Panc1 (cell line): Measurements from ENCODE around the gene LENG8. TPM values are rescaled to one million over a fixed set of nuclear protein-coding genes. Genes with fewer than 3 reads are reported as not detected.

Experiments used
- ATAC-seq: fragments of 200-7000 bp; cut with Tn5 transposase; 2 replicates; pipeline ENCODE4 v1.9.1; 2020; ENCODE audit warnings: mild to moderate bottlenecking, moderate library complexity
- BruUV-seq: library from RNA; stranded (reverse); fragments of 400-500 nt; replicated peaks from 2 replicates; lab custom pipeline; 2021; lab: Mats Ljungman, UMichigan
- CTCF ChIA-PET: fragments of 300-600 bp; sonication (Branson Sonifier 250); formaldehyde crosslinking; loops from one replicate; lab custom pipeline; 2022; ENCODE audit warnings: antibody characterized with exemption; lab: Charles Lee
- POLR2A ChIA-PET: fragments of 300-600 bp; sonication (Branson Sonifier 250); formaldehyde crosslinking; loops from one replicate; lab custom pipeline; 2022; ENCODE audit warnings: antibody characterized with exemption; lab: Charles Lee
- DNase-seq: peaks from one replicate; pipeline ENCODE4 v3.0.0-alpha.2; 2010; ENCODE audit warnings: low read depth, low spot score
- H3K27ac ChIP-seq: 2 replicates; pipeline ENCODE4 v1.5.1; 2011; ENCODE audit warnings: mild to moderate bottlenecking, low read length, inconsistent platforms
- H3K27me3 ChIP-seq: fragments of 200-500 bp; sonication (Bioruptor generic); 2 replicates; pipeline ENCODE4 v1.6.0; 2014; ENCODE audit warnings: low read length, inconsistent platforms; ENCODE audit not compliant: control insufficient read depth, insufficient read depth
- H3K36me3 ChIP-seq: fragments of 200-500 bp; sonication (Bioruptor generic); 2 replicates; pipeline ENCODE4 v1.5.1; 2014; ENCODE audit warnings: inconsistent platforms, mild to moderate bottlenecking, low read length, moderate library complexity; ENCODE audit not compliant: control insufficient read depth, insufficient read depth
- H3K4me1 ChIP-seq: 2 replicates; pipeline ENCODE4 v1.5.1; 2011; ENCODE audit warnings: inconsistent platforms, mild to moderate bottlenecking, low read length, moderate library complexity; ENCODE audit not compliant: control insufficient read depth, insufficient read depth
- H3K4me3 ChIP-seq, 2 experiments: 2 replicates each; pipeline ENCODE4 v1.5.1; 2011 to 2012; ENCODE audit warnings: low read depth in 2 of 2, low read length in 2 of 2, mild to moderate bottlenecking in 2 of 2, inconsistent platforms in 1 of 2, moderate library complexity in 1 of 2
- H3K9me3 ChIP-seq: fragments of 200-500 bp; sonication (Bioruptor generic); 2 replicates; pipeline ENCODE4 v1.5.1; 2014; ENCODE audit warnings: low read depth, mild to moderate bottlenecking, inconsistent platforms, low read length, moderate library complexity; ENCODE audit not compliant: control insufficient read depth, insufficient read depth
- CTCF ChIP-seq: fragments of 450-650 bp; IDR thresholded peaks from 2 replicates; pipeline ENCODE4 v1.5.1; 2017; ENCODE audit warnings: mild to moderate bottlenecking
- POLR2AphosphoS5 ChIP-seq: IDR thresholded peaks from 2 replicates; pipeline ENCODE4 v1.6.1; 2012; ENCODE audit warnings: mild to moderate bottlenecking, low read depth, low read length, moderate library complexity
- SIN3A ChIP-seq: IDR thresholded peaks from 2 replicates; pipeline ENCODE4 v1.6.1; 2012; ENCODE audit warnings: low read depth, mild to moderate bottlenecking, low read length, moderate library complexity, borderline replicate concordance; ENCODE audit not compliant: insufficient read depth
- TCF7L2 ChIP-seq: IDR thresholded peaks from 2 replicates; pipeline ENCODE4 v1.6.1; 2011; ENCODE audit warnings: mild to moderate bottlenecking, low read depth, low read length, inconsistent platforms
- in situ Hi-C: cut with HindIII; loops from 2 replicates; pipeline ENCODE4 v1.10.0; 2016; ENCODE audit warnings: low sequenced_read_pairs, low pct_unique_long_range_greater_than_20kb
- intact Hi-C: fragments of 100-400 bp; cut with micrococcal nuclease; formaldehyde crosslinking; loops from one replicate; pipeline ENCODE4 v1.10.0; 2022; ENCODE audit not compliant: unreplicated experiment
- total RNA-seq: library from RNA; stranded (reverse); gene quantifications from one replicate; pipeline ENCODE4 v1.2.1, GENCODE V29; 2021; ENCODE audit not compliant: unreplicated experiment
- TF ChIP-seq, protein P1 (sequence below), 2 experiments: IDR thresholded peaks; 2 replicates each; pipeline ENCODE4 v1.6.1; 2011 to 2012; ENCODE audit warnings: low read depth in 2 of 2, control low read depth in 1 of 2, low read length in 1 of 2, mild to moderate bottlenecking in 1 of 2, moderate library complexity in 1 of 2; ENCODE audit not compliant: insufficient read depth in 1 of 2

Gene LENG8
- total RNA-seq, 1 experiment from 2014 or later: 268 TPM

DNA sequence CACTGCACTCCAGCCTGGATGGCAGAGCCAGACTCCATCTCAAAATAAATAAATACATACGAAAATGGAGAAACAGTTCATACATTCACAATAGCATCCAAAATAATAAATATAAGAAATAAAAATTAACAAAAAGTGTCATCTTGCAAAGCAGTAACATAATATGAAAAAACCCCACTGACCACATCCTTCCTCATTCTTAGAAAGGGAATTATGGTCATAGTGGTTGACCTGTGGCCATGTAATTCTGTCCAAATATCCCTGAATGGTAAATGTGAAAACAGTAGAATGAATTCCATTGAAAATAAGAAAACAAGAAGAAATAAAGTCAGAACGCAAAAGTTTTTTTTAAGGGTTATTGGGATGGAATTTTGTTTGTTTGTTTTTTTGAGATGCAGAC lies 31.1 kb downstream of the LENG8 start:
- TF ChIP-seq POLR2AphosphoS5 (no peak), SIN3A (no peak), TCF7L2 (no peak)
- Histone ChIP-seq H3K36me3 (no peaks in the 10 kb centered on the region), H3K27me3 (no peaks in the 10 kb centered on the region), H3K9me3 (no peaks in the 10 kb centered on the region), H3K27ac (no peak overlapping the region), H3K4me1 (no peaks in the 10 kb centered on the region), H3K4me3 (no peak overlapping the region)
- in situ Hi-C loops: no loop called here
- no TSS peak for BruUV-seq
- CTCF ChIA-PET: interaction anchor here (1.2 kb wide), 1 partner anchor 194 kb away, joined by 5 read pairs; no protein-coding TSS in a partner anchor
- ATAC-seq (no peak), DNase-seq (no peak)
- intact Hi-C loops: loop anchor here (5.0 to 10.0 kb wide), 2 partner anchors 75 to 197 kb away; no protein-coding TSS in a partner anchor
- POLR2A ChIA-PET: no interaction called here

GRCh38 chr19:54481326-54481930 lies 32.4 kb downstream of the LENG8 start:
- H3K9me3 ChIP-seq: no peaks in the 10 kb centered on the region
- no peaks in the 10 kb centered on the region for H3K27me3 ChIP-seq
- DNase-seq (no peak), ATAC-seq (peak; percentile 65)
- BruUV-seq: no TSS peak
- no peak for TF ChIP-seq POLR2AphosphoS5
- peak; percentile 94 for TF ChIP-seq CTCF
- no peak for TF ChIP-seq TCF7L2
- H3K4me3 ChIP-seq: peak overlapping the region in 1 of 2 experiments; percentile 21; a peak in 1 of 4 replicates
- CTCF ChIA-PET: interaction anchor here (0.6 to 1.1 kb wide), 6 partner anchors 22 to 562 kb away, joined by 3 to 13 read pairs (median 6); no protein-coding TSS in a partner anchor
- no peak overlapping the region for H3K27ac ChIP-seq
- POLR2A ChIA-PET: interaction anchor here (0.7 kb wide), 1 partner anchor 174 kb away, joined by 14 read pairs; no protein-coding TSS in a partner anchor
- intact Hi-C loops (loop anchor here (5.0 to 10.0 kb wide), 2 partner anchors 73 to 196 kb away; no protein-coding TSS in a partner anchor), in situ Hi-C loops (no loop called here)
- H3K36me3 ChIP-seq: no peaks in the 10 kb centered on the region
- H3K4me1 ChIP-seq: no peaks in the 10 kb centered on the region

GRCh38 chr19:54482889-54483288 lies 33.9 kb downstream of the LENG8 start:
- CTCF ChIA-PET: no interaction called here
- in situ Hi-C loops: no loop called here

More at GRCh38 chr19:54482889-54483288, 33.9 kb downstream of the LENG8 start:
- no TSS peak for BruUV-seq
- Histone ChIP-seq H3K27me3 (no peaks in the 10 kb centered on the region), H3K4me3 (no peak overlapping the region), H3K36me3 (no peaks in the 10 kb centered on the region), H3K27ac (no peak overlapping the region), H3K9me3 (no peaks in the 10 kb centered on the region), H3K4me1 (no peaks in the 10 kb centered on the region)
- intact Hi-C loops: loop anchor here (5.0 to 10.0 kb wide), 2 partner anchors 72 to 194 kb away; no protein-coding TSS in a partner anchor
- ATAC-seq (no peak), DNase-seq (no peak)
- POLR2A ChIA-PET: no interaction called here
- TF ChIP-seq, protein P1, sequence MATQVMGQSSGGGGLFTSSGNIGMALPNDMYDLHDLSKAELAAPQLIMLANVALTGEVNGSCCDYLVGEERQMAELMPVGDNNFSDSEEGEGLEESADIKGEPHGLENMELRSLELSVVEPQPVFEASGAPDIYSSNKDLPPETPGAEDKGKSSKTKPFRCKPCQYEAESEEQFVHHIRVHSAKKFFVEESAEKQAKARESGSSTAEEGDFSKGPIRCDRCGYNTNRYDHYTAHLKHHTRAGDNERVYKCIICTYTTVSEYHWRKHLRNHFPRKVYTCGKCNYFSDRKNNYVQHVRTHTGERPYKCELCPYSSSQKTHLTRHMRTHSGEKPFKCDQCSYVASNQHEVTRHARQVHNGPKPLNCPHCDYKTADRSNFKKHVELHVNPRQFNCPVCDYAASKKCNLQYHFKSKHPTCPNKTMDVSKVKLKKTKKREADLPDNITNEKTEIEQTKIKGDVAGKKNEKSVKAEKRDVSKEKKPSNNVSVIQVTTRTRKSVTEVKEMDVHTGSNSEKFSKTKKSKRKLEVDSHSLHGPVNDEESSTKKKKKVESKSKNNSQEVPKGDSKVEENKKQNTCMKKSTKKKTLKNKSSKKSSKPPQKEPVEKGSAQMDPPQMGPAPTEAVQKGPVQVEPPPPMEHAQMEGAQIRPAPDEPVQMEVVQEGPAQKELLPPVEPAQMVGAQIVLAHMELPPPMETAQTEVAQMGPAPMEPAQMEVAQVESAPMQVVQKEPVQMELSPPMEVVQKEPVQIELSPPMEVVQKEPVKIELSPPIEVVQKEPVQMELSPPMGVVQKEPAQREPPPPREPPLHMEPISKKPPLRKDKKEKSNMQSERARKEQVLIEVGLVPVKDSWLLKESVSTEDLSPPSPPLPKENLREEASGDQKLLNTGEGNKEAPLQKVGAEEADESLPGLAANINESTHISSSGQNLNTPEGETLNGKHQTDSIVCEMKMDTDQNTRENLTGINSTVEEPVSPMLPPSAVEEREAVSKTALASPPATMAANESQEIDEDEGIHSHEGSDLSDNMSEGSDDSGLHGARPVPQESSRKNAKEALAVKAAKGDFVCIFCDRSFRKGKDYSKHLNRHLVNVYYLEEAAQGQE (IDR thresholded peaks at IDR 0.05; ENCODE audit: insufficient read depth in 1 of 2, low read depth in 2 of 2, low read length in 1 of 2): no peak
- no peak for TF ChIP-seq POLR2AphosphoS5
- TF ChIP-seq SIN3A: no peak
- no peak for TF ChIP-seq CTCF
- TF ChIP-seq TCF7L2: no peak
